Smooth muscle cell (in vitro differentiated cells): ENCODE measurements around the gene FAM120B. TPM values are rescaled to one million over a fixed set of nuclear protein-coding genes. Genes with fewer than 3 reads are reported as not detected.

Source experiments
- DNase-seq: peaks from one replicate; lab custom pipeline; 2025; ENCODE audit not compliant: unreplicated experiment; lab: John Stamatoyannopoulos, UW
- H2AFZ ChIP-seq: fragments of 200-600 bp; sonication (generic); 2 replicates; pipeline ENCODE4 v1.6.0; 2016; ENCODE audit warnings: antibody characterized with exemption, low read depth, mild to moderate bottlenecking
- H3F3A ChIP-seq: fragments of 200-600 bp; sonication (generic); 2 replicates; pipeline ENCODE4 v1.6.0; 2017; ENCODE audit warnings: antibody characterized with exemption, low read depth
- H3K27ac ChIP-seq: fragments of 200-600 bp; sonication (generic); 2 replicates; pipeline ENCODE4 v1.5.1; 2016; ENCODE audit warnings: low read depth, mild to moderate bottlenecking
- H3K27me3 ChIP-seq: fragments of 200-600 bp; sonication (generic); 2 replicates; pipeline ENCODE4 v1.6.1; 2016; ENCODE audit warnings: low read depth, mild to moderate bottlenecking
- H3K36me3 ChIP-seq: fragments of 200-600 bp; sonication (generic); 2 replicates; pipeline ENCODE4 v1.5.1; 2016; ENCODE audit warnings: low read depth
- H3K4me1 ChIP-seq: fragments of 200-600 bp; sonication (generic); 2 replicates; pipeline ENCODE4 v1.5.1; 2016; ENCODE audit warnings: low read depth
- H3K4me2 ChIP-seq: fragments of 200-600 bp; sonication (generic); 2 replicates; pipeline ENCODE4 v1.6.0; 2016; ENCODE audit warnings: mild to moderate bottlenecking
- H3K4me3 ChIP-seq: fragments of 200-600 bp; sonication (generic); 2 replicates; pipeline ENCODE4 v1.5.1; 2016; ENCODE audit warnings: mild to moderate bottlenecking
- H3K79me2 ChIP-seq: fragments of 200-600 bp; sonication (generic); 2 replicates; pipeline ENCODE4 v1.6.0; 2016; ENCODE audit warnings: low read depth, mild to moderate bottlenecking
- H3K9ac ChIP-seq: fragments of 200-600 bp; sonication (generic); 2 replicates; pipeline ENCODE4 v1.6.0; 2016; ENCODE audit warnings: low read depth
- H3K9me3 ChIP-seq: fragments of 200-600 bp; sonication (generic); replicated peaks from 2 replicates; pipeline ENCODE4 v1.5.1; 2016; ENCODE audit warnings: low read depth
- H4K20me1 ChIP-seq: fragments of 200-600 bp; sonication (generic); 2 replicates; pipeline ENCODE4 v1.6.0; 2016; ENCODE audit warnings: low read depth
- WGBS: methylation state at CpG from one replicate; pipeline ENCODE4 v1.1.7; 2016; ENCODE audit warnings: low lambda C conversion rate; 5-methylcytosine and 5-hydroxymethylcytosine counted together
- polyA plus RNA-seq: library from polyadenylated mRNA; unstranded; fragments of >200 nt; fragmentation: Nextera tagmentation; extraction: Ambion mirVana; gene quantifications from 2 replicates; pipeline ENCODE4 v1.2.1, GENCODE V29; 2016
- total RNA-seq: library from RNA; depleted of rRNA; stranded (reverse); fragments of >200 nt; gene quantifications from 2 replicates; pipeline ENCODE4 v1.2.3, GENCODE V29; 2014
- TF ChIP-seq, protein P1 (sequence below): fragments of 200-600 bp; sonication (generic); IDR thresholded peaks from 2 replicates; pipeline ENCODE4 v1.5.1; 2017; ENCODE audit warnings: borderline replicate concordance, mild to moderate bottlenecking, antibody characterized with exemption; ENCODE audit not compliant: insufficient read depth, poor library complexity, severe bottlenecking

Gene FAM120B
- total and polyA plus RNA-seq, 2 experiments from 2014 or later: 17.8 to 26.3 TPM

DNA sequence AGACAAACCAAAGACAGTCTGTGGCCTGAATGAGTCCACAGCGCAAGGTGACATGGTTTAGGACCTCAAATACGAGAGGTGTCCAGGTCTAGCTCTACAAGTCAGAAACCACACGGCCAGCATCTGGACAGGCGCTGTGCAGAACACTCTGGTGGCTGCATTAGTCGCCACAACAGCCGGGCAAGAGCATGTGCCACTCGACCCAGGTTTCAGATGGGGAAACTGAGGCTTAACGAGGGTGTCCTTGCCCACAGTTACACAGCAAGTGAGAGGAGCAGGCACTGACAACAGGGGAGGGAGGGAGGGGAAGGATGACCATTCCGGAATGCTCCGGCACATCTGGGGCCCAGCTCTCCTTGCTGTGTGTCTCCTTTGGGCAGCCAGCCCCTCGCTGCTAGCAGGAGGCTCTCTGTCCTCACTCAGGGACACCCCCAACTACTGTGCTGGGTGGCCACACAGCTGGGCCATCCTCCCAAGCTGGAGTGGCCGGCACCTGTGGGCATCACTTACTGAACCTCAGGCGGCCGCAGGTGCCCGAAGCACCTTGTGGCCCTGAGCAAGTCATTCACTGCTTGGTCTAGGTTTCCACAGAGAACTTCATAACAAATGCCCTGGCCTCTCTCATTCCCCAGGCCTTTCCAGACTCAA, 22.3 kb upstream of the FAM120B start:
- H3K4me2 ChIP-seq: no peak overlapping the region
- no peaks in the 10 kb centered on the region for H3K79me2 ChIP-seq
- DNase-seq: no peak
- no peak overlapping the region for H2AFZ ChIP-seq
- peaks cover 49% of the 10 kb centered on the region for H3K27me3 ChIP-seq
- no peaks in the 10 kb centered on the region for H3K36me3 ChIP-seq
- H3K9me3 ChIP-seq: no peaks in the 10 kb centered on the region
- TF ChIP-seq, protein P1, sequence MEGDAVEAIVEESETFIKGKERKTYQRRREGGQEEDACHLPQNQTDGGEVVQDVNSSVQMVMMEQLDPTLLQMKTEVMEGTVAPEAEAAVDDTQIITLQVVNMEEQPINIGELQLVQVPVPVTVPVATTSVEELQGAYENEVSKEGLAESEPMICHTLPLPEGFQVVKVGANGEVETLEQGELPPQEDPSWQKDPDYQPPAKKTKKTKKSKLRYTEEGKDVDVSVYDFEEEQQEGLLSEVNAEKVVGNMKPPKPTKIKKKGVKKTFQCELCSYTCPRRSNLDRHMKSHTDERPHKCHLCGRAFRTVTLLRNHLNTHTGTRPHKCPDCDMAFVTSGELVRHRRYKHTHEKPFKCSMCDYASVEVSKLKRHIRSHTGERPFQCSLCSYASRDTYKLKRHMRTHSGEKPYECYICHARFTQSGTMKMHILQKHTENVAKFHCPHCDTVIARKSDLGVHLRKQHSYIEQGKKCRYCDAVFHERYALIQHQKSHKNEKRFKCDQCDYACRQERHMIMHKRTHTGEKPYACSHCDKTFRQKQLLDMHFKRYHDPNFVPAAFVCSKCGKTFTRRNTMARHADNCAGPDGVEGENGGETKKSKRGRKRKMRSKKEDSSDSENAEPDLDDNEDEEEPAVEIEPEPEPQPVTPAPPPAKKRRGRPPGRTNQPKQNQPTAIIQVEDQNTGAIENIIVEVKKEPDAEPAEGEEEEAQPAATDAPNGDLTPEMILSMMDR: no peak
- no peak overlapping the region for H3K4me3 ChIP-seq
- H3K4me1 ChIP-seq: peaks cover 33% of the 10 kb centered on the region
- no peaks in the 10 kb centered on the region for H3F3A ChIP-seq
- H4K20me1 ChIP-seq: no peaks in the 10 kb centered on the region
- no peak overlapping the region for H3K9ac ChIP-seq
- H3K27ac ChIP-seq: no peak overlapping the region
- 95% methylated on average over 15 of the region's 15 CpGs for WGBS

DNA sequence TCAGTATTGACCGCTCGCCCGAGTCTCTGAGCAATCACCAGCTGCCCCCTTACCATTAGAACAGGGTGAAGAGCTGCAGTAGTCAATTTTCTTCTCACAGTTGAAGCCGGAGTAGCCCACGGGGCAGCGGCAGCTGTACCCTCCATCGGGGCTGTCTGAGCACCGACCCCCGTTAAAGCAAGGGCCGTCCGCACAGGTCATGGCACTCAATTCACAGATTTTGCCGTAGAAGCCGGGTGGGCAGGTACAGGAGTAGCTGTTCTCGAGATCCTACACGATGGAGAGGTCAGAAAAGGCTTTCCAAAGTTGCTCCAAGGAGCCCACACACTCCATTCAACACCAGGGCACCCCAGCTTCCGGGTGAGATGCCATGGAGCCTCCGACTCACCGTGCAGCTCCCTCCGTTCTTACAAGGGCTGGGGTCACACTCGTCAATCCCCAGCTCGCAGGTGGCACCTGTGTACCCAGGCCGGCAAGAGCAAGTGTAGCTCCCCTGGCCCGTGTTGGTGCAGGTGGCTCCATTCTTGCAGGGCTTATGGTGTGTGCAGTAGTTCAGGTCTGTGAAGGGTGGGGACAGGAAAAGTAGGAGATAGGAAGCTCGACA, 21.6 kb upstream of the FAM120B start:
- Histone ChIP-seq H3K9me3 (no peaks in the 10 kb centered on the region), H3K4me3 (no peak overlapping the region), H3K27ac (no peak overlapping the region), H3K4me1 (peaks cover 35% of the 10 kb centered on the region), H3K79me2 (no peaks in the 10 kb centered on the region), H3K27me3 (peaks cover 56% of the 10 kb centered on the region), H3K9ac (no peak overlapping the region), H2AFZ (no peak overlapping the region), H3F3A (no peaks in the 10 kb centered on the region), H3K36me3 (no peaks in the 10 kb centered on the region), H3K4me2 (no peak overlapping the region), H4K20me1 (no peaks in the 10 kb centered on the region)
- TF ChIP-seq, protein P1: no peak
- WGBS: 92% methylated on average over 24 of the region's 24 CpGs
- no peak for DNase-seq

DNA sequence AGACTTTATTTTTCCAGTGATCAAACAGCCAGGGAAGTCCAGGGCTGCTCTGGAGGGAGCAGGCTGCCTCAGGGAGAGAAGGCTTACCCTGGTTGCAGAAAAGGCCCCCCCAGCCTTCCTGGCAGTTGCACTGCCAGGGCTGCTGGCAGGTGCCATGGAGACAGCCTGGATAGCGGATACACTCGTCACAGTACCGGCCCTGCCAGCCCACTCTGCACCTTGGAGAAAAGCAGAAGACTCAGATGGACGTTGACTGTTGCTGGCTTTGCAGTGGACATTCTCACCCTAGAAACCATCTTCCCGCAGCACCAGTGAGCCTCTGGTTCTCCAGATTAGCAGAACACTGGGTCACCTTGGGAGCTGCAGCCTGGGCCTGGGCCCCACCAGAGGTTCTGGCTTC, 21.1 kb upstream of the FAM120B start:
- 100% methylated on average over 5 of the region's 5 CpGs for WGBS
- H3K4me2 ChIP-seq: no peak overlapping the region
- no peak for DNase-seq
- no peaks in the 10 kb centered on the region for H3K9me3 ChIP-seq
- TF ChIP-seq, protein P1: no peak
- H2AFZ ChIP-seq: no peak overlapping the region
- H3K79me2 ChIP-seq: no peaks in the 10 kb centered on the region
- H4K20me1 ChIP-seq: no peaks in the 10 kb centered on the region
- no peak overlapping the region for H3K9ac ChIP-seq
- H3F3A ChIP-seq: no peaks in the 10 kb centered on the region
- no peaks in the 10 kb centered on the region for H3K36me3 ChIP-seq
- H3K27me3 ChIP-seq: peaks cover 61% of the 10 kb centered on the region
- H3K4me3 ChIP-seq: no peak overlapping the region
- H3K4me1 ChIP-seq: peaks cover 35% of the 10 kb centered on the region
- no peak overlapping the region for H3K27ac ChIP-seq
